Liver (tissue), 3 donors: ENCODE results near the gene CITED1.
"Not testable (repeated sequence)": the region's sequence is repeated elsewhere in the genome, so short reads cannot be mapped to it uniquely, and the experiment has no call there.

Source experiments
- JUND ChIP-seq, 2 donors: IDR thresholded peaks; 2 replicates each; pipeline ENCODE4 v1.6.1; 2016; ENCODE audit warnings: antibody characterized with exemption in 2 of 2
- TAF1 ChIP-seq: conservative IDR thresholded peaks from 2 replicates; pipeline ENCODE4 v1.6.1; 2016; ENCODE audit warnings: antibody characterized with exemption, mild to moderate bottlenecking
- TF ChIP-seq, protein P1 (sequence below): fragments of 150-350 bp; IDR thresholded peaks from 2 replicates; pipeline ENCODE4 v1.5.1; 2017; ENCODE audit warnings: improper control_type of control experiment, low read depth, low read length; ENCODE audit not compliant: missing input control
- TF ChIP-seq, protein P2 (sequence below): IDR thresholded peaks from 2 replicates; pipeline ENCODE4 v1.6.1; 2016; ENCODE audit warnings: antibody characterized with exemption
- TF ChIP-seq, protein P3 (sequence below): IDR thresholded peaks from 2 replicates; pipeline ENCODE4 v1.6.1; 2016; ENCODE audit warnings: antibody characterized with exemption
- TF ChIP-seq, protein P4 (sequence below): IDR thresholded peaks from 2 replicates; pipeline ENCODE4 v1.6.1; 2016; ENCODE audit warnings: antibody characterized with exemption, mild to moderate bottlenecking
- donor health status: healthy.
- donor health status: healthy.

DNA sequence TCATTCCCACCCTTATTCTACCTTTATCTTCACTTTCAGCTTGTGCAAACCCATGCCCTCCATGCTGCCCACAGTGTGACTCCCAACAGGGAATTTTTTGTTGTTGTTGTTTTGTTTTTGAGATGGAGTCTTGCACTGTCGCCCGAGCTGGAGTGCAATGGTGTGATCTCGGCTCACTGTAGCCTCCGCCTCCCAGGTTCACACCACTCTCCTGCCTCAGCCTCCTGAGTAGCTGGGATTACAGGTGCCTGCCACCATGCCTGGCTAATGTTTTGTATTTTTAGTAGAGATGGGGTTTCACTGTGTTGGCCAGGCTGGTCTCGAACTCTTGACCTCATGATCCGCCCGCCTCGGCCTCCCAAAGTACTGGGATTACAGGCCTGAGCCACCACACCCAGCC is 13.9 kb upstream of the CITED1 start:
- TF ChIP-seq, protein P1, sequence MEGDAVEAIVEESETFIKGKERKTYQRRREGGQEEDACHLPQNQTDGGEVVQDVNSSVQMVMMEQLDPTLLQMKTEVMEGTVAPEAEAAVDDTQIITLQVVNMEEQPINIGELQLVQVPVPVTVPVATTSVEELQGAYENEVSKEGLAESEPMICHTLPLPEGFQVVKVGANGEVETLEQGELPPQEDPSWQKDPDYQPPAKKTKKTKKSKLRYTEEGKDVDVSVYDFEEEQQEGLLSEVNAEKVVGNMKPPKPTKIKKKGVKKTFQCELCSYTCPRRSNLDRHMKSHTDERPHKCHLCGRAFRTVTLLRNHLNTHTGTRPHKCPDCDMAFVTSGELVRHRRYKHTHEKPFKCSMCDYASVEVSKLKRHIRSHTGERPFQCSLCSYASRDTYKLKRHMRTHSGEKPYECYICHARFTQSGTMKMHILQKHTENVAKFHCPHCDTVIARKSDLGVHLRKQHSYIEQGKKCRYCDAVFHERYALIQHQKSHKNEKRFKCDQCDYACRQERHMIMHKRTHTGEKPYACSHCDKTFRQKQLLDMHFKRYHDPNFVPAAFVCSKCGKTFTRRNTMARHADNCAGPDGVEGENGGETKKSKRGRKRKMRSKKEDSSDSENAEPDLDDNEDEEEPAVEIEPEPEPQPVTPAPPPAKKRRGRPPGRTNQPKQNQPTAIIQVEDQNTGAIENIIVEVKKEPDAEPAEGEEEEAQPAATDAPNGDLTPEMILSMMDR, result not testable (repeated sequence)
- TF ChIP-seq JUND (IDR thresholded peaks at IDR 0.05); TAF1: not testable (repeated sequence)
- TF ChIP-seq, protein P2, sequence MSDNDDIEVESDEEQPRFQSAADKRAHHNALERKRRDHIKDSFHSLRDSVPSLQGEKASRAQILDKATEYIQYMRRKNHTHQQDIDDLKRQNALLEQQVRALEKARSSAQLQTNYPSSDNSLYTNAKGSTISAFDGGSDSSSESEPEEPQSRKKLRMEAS, result not testable (repeated sequence)
- TF ChIP-seq, protein P3, sequence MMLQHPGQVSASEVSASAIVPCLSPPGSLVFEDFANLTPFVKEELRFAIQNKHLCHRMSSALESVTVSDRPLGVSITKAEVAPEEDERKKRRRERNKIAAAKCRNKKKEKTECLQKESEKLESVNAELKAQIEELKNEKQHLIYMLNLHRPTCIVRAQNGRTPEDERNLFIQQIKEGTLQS, result not testable (repeated sequence)
- TF ChIP-seq, protein P4, sequence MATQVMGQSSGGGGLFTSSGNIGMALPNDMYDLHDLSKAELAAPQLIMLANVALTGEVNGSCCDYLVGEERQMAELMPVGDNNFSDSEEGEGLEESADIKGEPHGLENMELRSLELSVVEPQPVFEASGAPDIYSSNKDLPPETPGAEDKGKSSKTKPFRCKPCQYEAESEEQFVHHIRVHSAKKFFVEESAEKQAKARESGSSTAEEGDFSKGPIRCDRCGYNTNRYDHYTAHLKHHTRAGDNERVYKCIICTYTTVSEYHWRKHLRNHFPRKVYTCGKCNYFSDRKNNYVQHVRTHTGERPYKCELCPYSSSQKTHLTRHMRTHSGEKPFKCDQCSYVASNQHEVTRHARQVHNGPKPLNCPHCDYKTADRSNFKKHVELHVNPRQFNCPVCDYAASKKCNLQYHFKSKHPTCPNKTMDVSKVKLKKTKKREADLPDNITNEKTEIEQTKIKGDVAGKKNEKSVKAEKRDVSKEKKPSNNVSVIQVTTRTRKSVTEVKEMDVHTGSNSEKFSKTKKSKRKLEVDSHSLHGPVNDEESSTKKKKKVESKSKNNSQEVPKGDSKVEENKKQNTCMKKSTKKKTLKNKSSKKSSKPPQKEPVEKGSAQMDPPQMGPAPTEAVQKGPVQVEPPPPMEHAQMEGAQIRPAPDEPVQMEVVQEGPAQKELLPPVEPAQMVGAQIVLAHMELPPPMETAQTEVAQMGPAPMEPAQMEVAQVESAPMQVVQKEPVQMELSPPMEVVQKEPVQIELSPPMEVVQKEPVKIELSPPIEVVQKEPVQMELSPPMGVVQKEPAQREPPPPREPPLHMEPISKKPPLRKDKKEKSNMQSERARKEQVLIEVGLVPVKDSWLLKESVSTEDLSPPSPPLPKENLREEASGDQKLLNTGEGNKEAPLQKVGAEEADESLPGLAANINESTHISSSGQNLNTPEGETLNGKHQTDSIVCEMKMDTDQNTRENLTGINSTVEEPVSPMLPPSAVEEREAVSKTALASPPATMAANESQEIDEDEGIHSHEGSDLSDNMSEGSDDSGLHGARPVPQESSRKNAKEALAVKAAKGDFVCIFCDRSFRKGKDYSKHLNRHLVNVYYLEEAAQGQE, result not testable (repeated sequence)
